BE2C (cell line): ENCODE data around the gene MOB3A.
A peak's percentile ranks its signal among the peaks of the same experiment; 100 is the strongest.
"Not testable (repeated sequence)": the region's sequence is repeated elsewhere in the genome, so short reads cannot be mapped to it uniquely, and the experiment has no call there.

Experiments
- DNase-seq: peaks from one replicate; pipeline ENCODE4 v3.0.0-alpha.2; 2020
- H3K27me3 ChIP-seq: fragments of 250-450 bp; sonication (Bioruptor Pico); 2 replicates; pipeline ENCODE4 v1.5.1; 2020; ENCODE audit warnings: mild to moderate bottlenecking
- H3K36me3 ChIP-seq: fragments of 250-450 bp; sonication (Bioruptor Pico); 2 replicates; pipeline ENCODE4 v1.5.1; 2020; ENCODE audit warnings: mild to moderate bottlenecking
- H3K4me1 ChIP-seq: fragments of 250-450 bp; sonication (Bioruptor Pico); 2 replicates; pipeline ENCODE4 v1.5.1; 2020
- H3K4me3 ChIP-seq: 2 replicates; pipeline ENCODE4 v1.5.1; 2011; ENCODE audit warnings: low read depth, low read length
- H3K9me3 ChIP-seq: fragments of 250-450 bp; sonication (Bioruptor Pico); 2 replicates; pipeline ENCODE4 v1.5.1; 2020
- CTCF ChIP-seq: IDR thresholded peaks from 2 replicates; pipeline ENCODE4 v1.5.1; 2012; ENCODE audit warnings: mild to moderate bottlenecking, low read depth, low read length

MOB3A gene

GRCh38 chr19:2037651-2038255 is 58.4 kb downstream of the MOB3A start:
- Histone ChIP-seq H3K36me3 (peaks cover 36% of the 10 kb centered on the region), H3K4me3 (no peak overlapping the region), H3K27me3 (no peaks in the 10 kb centered on the region), H3K4me1 (peaks cover 17% of the 10 kb centered on the region), H3K9me3 (no peaks in the 10 kb centered on the region)
- no peak for TF ChIP-seq CTCF
- DNase-seq, result no peak

DNA sequence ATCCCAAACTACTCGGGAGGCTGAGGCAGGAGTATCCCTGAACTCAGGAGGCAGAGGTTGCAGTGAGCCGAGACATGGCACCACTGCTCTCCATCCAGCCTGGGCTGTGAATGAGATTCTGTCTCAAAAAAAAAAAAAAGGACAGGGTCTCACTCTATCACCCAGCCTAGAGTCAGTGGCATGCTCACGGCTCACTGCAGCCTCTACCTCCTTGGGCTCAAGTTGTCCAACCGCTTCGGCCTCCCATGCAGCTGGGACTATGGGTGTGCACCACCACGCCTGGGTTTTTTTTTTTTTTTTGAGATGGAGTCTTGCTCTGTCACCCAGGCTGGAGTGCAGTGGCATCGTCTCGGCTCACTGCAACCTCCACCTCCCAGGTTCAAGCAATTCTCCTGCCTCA is 59.7 kb downstream of the MOB3A start:
- no peak for DNase-seq
- Histone ChIP-seq H3K27me3 (no peaks in the 10 kb centered on the region), H3K4me1 (peaks cover 14% of the 10 kb centered on the region), H3K9me3 (no peaks in the 10 kb centered on the region), H3K36me3 (peaks cover 25% of the 10 kb centered on the region), H3K4me3 (no peak overlapping the region)
- TF ChIP-seq CTCF, result no peak

GRCh38 chr19:2035590-2035991 is 60.5 kb downstream of the MOB3A start:
- DNase-seq, result no peak
- no peak overlapping the region for H3K4me3 ChIP-seq
- peaks cover 17% of the 10 kb centered on the region for H3K36me3 ChIP-seq
- H3K4me1 ChIP-seq, result peaks cover 7% of the 10 kb centered on the region
- TF ChIP-seq CTCF, result no peak
- H3K27me3 ChIP-seq, result no peaks in the 10 kb centered on the region
- H3K9me3 ChIP-seq, result no peaks in the 10 kb centered on the region

DNA sequence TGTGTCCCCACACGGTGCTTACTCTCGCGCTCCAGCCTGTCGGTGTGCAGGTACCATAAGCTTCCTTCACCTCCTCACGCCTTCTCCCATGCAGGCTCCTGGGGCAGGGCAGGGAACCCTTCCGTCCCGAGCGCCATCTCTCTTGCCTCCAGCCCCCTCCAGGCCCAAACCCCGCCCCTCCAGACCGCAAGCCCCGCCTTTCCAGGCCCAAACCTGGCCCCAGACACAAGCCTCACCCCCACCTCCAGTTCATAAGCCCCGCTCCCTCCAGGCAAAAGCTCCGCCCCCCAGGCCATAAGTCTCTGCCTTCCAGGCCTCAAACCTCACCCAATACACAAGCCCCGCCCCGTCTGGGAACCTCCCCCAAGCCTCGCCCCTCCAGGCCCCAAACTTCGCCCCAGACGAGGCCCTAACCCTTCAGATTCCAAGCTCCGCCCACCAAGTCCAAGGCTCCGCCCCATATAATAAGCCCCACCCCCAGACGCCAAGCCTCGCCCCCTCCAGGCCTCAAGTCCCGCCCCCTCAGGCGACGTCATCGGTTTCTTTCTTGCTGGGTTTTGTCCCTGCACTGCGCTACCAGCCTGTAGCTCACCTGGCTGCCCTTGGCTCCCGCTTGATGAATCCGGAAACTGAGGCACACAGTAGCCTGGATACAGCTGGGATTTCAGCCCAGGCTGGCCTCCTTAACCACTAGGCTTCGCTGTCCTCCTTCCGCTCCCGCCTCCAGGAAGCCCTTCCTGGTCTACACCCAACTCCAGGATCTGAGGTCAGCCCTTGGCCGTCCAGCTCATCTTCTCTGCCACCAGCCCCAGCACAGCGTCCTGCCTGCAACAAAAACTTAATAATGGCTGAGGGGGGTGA is 61.2 kb downstream of the MOB3A start:
- peaks cover 7% of the 10 kb centered on the region for H3K4me1 ChIP-seq
- no peaks in the 10 kb centered on the region for H3K27me3 ChIP-seq
- no peaks in the 10 kb centered on the region for H3K9me3 ChIP-seq
- H3K36me3 ChIP-seq, result peaks cover 11% of the 10 kb centered on the region
- peak; percentile 82 for DNase-seq
- no peak overlapping the region for H3K4me3 ChIP-seq
- TF ChIP-seq CTCF, result no peak

GRCh38 chr19:2034253-2034652 is 61.9 kb downstream of the MOB3A start:
- H3K36me3 ChIP-seq, H3K4me3 ChIP-seq, DNase-seq, H3K9me3 ChIP-seq, H3K4me1 ChIP-seq, H3K27me3 ChIP-seq: not testable (repeated sequence)

GRCh38 chr19:2033825-2034159 is 62.3 kb downstream of the MOB3A start:
- Histone ChIP-seq H3K4me1 (peaks cover 7% of the 10 kb centered on the region), H3K36me3 (peaks cover 5% of the 10 kb centered on the region), H3K27me3 (no peaks in the 10 kb centered on the region), H3K4me3 (no peak overlapping the region), H3K9me3 (no peaks in the 10 kb centered on the region)
- no peak for TF ChIP-seq CTCF
- DNase-seq, result no peak
